WTC11 (cell line): Measurements from ENCODE around the gene SH3YL1. TPM values are rescaled to one million over a fixed set of nuclear protein-coding genes. Genes with fewer than 3 reads are reported as not detected.
A peak's percentile ranks its signal among the peaks of the same experiment; 100 is the strongest.

Source experiments
- ATAC-seq: fragments of 200-7000 bp; cut with Tn5 transposase; 2 replicates; pipeline ENCODE4 v1.10.0; 2021; ENCODE audit warnings: mild to moderate bottlenecking, moderate library complexity
- CTCF ChIA-PET: fragments of 300-600 bp; sonication (Branson Sonifier 250); formaldehyde crosslinking; loops from one replicate; lab custom pipeline; 2021; ENCODE audit warnings: antibody characterized with exemption; lab: Charles Lee
- POLR2A ChIA-PET: fragments of 350-600 bp; sonication (Branson Sonifier 250); formaldehyde crosslinking; loops from one replicate; lab custom pipeline; 2021; ENCODE audit warnings: antibody characterized with exemption; lab: Charles Lee
- DNase-seq: peaks from one replicate; pipeline ENCODE4 v3.0.0; 2021; ENCODE audit warnings: low spot score
- H3K27ac Mint-ChIP-seq: 2 replicates; pipeline ENCODE4 v1.8.0; 2021; ENCODE audit warnings: mixed read lengths
- H3K27me3 Mint-ChIP-seq: 2 replicates; pipeline ENCODE4 v1.8.0; 2021; ENCODE audit warnings: low read depth, mild to moderate bottlenecking, moderate library complexity, mixed read lengths
- H3K36me3 Mint-ChIP-seq: 2 replicates; pipeline ENCODE4 v1.8.0; 2021; ENCODE audit warnings: mixed read lengths
- H3K4me1 Mint-ChIP-seq: 2 replicates; pipeline ENCODE4 v1.8.0; 2022; ENCODE audit warnings: mixed read lengths
- H3K4me3 Mint-ChIP-seq: 2 replicates; pipeline ENCODE4 v1.8.0; 2021; ENCODE audit warnings: mild to moderate bottlenecking, moderate library complexity, mixed read lengths
- H3K9me3 Mint-ChIP-seq: 2 replicates; pipeline ENCODE4 v1.8.0; 2021; ENCODE audit warnings: mixed read lengths
- ETV6 ChIP-seq: sonication (generic); formaldehyde crosslinking; IDR thresholded peaks from 2 replicates; pipeline ENCODE4 v1.8.1; 2022; ENCODE audit warnings: mild to moderate bottlenecking, missing genetic modification reagents
- GABPB1 ChIP-seq: sonication (generic); formaldehyde crosslinking; IDR thresholded peaks from 2 replicates; pipeline ENCODE4 v1.8.1; 2023; ENCODE audit warnings: mild to moderate bottlenecking, missing genetic modification reagents
- JAZF1 ChIP-seq: fragments of 250-450 bp; sonication (Bioruptor Pico); IDR thresholded peaks from 2 replicates; pipeline ENCODE4 v1.9.0; 2021; ENCODE audit warnings: moderate library complexity, mild to moderate bottlenecking, inconsistent platforms
- NR2C2 ChIP-seq: sonication (generic); formaldehyde crosslinking; IDR thresholded peaks from 2 replicates; pipeline ENCODE4 v1.8.0; 2022; ENCODE audit warnings: mild to moderate bottlenecking, missing genetic modification reagents
- ZNF121 ChIP-seq: sonication (generic); formaldehyde crosslinking; IDR thresholded peaks from 2 replicates; pipeline ENCODE4 v1.8.0; 2023; ENCODE audit warnings: missing genetic modification reagents
- ZNF423 ChIP-seq: fragments of 250-450 bp; sonication (Bioruptor Pico); IDR thresholded peaks from 2 replicates; pipeline ENCODE4 v2.1.2; 2022; ENCODE audit warnings: mild to moderate bottlenecking, moderate library complexity
- total RNA-seq: library from RNA; stranded (reverse); gene quantifications from 3 replicates; pipeline ENCODE4 v1.2.3, GENCODE V29; 2021
- TF ChIP-seq, protein P1 (sequence below): sonication (generic); formaldehyde crosslinking; IDR thresholded peaks from 2 replicates; pipeline ENCODE4 v1.8.1; 2023; ENCODE audit warnings: mild to moderate bottlenecking, missing genetic modification reagents
- TF ChIP-seq, protein P2 (sequence below): fragments of 250-450 bp; sonication (Bioruptor Pico); conservative IDR thresholded peaks from 2 replicates; pipeline ENCODE4 v1.9.0; 2021; ENCODE audit warnings: mild to moderate bottlenecking
- TF ChIP-seq, protein P3 (sequence below): sonication (generic); formaldehyde crosslinking; IDR thresholded peaks from 2 replicates; pipeline ENCODE4 v1.8.1; 2023; ENCODE audit warnings: mild to moderate bottlenecking, missing genetic modification reagents, borderline replicate concordance

The SH3YL1 gene
- total RNA-seq, 1 experiment from 2014 or later: 26.4 TPM

DNA sequence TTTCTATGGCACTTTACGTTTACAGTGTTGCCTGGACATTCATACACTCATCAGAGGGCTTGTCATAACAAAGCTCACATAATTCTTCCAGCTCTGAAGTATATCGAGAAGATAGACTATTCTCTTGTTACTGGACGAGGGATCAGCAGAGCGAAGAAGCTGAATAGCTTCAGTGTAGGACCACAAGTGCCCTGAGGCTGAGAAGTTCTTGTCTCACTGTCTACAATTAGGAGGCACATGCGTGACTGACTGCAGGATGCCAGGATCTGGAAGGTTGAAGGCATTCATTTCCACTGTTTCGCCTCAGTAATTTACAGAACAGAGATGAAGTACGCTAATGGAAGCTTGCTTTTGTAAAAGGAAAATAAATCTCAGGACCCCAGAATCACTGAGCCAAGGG lies 9.6 kb downstream of the SH3YL1 start (continued):
- TF ChIP-seq, protein P1, sequence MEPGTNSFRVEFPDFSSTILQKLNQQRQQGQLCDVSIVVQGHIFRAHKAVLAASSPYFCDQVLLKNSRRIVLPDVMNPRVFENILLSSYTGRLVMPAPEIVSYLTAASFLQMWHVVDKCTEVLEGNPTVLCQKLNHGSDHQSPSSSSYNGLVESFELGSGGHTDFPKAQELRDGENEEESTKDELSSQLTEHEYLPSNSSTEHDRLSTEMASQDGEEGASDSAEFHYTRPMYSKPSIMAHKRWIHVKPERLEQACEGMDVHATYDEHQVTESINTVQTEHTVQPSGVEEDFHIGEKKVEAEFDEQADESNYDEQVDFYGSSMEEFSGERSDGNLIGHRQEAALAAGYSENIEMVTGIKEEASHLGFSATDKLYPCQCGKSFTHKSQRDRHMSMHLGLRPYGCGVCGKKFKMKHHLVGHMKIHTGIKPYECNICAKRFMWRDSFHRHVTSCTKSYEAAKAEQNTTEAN (CRISPR knock-in tag): no peak

DNA sequence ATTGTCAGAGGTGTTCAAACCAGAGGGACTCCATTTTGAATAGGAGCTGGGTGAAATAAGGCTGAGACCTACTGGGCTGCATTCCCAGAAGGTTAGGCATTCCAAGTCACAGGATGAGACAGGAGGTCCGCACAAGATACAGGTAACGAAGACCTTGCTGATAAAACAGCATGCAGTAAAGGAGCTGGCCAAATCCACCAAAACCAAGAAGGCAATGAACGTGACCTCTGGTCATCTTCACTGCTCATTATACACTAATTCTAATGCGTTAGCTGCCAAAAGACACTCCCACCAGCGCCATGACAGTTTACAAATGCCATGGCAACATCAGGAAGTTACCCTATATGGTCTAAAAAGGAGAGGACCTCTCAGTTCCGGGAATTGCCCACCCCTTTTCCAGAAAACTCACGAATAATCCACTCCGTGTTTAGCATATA lies 10.6 kb downstream of the SH3YL1 start:
- Mint-ChIP-seq H3K4me3 (no peak overlapping the region), H3K4me1 (peaks cover 7% of the 10 kb centered on the region), H3K27me3 (peaks cover 3% of the 10 kb centered on the region), H3K27ac (no peak overlapping the region; the same call in 1 of the 2 replicates)
- no peak for ATAC-seq
- CTCF ChIA-PET: no interaction called here
- DNase-seq: no peak
- POLR2A ChIA-PET: no interaction called here
- TF ChIP-seq, protein P2, sequence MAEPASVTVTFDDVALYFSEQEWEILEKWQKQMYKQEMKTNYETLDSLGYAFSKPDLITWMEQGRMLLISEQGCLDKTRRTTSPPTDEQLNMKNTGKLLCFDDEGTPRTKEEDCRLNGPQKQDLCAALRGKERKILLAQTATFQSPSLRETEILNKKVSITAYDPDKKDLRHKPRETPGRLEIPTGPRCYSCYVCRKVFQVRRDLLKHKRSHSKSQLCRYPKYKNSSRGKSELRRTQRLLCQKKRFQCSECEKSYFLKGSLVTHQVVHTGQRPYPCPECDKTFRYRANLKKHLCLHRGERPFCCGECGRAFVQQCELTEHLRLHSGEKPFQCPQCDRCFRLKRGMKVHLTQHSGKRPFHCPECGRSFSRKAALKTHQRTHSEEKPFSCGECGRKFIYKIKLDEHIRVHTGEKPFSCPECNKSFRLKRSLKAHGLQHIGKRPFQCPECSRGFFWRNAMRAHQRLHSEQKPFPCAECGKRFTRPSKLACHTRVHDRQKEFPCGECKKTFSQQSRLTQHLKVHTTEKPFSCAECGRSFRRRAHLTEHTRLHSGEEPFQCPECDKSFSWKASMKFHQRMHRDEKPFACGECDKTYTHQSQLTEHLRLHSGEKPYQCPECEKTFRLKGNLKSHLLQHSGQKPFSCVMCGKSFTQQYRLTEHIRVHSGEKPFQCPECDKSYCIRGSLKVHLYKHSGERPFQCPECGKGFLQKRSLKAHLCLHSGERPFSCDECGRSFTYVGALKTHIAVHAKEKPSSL: no peak
- no peak for TF ChIP-seq ETV6 (CRISPR knock-in tag)
- TF ChIP-seq, protein P3, sequence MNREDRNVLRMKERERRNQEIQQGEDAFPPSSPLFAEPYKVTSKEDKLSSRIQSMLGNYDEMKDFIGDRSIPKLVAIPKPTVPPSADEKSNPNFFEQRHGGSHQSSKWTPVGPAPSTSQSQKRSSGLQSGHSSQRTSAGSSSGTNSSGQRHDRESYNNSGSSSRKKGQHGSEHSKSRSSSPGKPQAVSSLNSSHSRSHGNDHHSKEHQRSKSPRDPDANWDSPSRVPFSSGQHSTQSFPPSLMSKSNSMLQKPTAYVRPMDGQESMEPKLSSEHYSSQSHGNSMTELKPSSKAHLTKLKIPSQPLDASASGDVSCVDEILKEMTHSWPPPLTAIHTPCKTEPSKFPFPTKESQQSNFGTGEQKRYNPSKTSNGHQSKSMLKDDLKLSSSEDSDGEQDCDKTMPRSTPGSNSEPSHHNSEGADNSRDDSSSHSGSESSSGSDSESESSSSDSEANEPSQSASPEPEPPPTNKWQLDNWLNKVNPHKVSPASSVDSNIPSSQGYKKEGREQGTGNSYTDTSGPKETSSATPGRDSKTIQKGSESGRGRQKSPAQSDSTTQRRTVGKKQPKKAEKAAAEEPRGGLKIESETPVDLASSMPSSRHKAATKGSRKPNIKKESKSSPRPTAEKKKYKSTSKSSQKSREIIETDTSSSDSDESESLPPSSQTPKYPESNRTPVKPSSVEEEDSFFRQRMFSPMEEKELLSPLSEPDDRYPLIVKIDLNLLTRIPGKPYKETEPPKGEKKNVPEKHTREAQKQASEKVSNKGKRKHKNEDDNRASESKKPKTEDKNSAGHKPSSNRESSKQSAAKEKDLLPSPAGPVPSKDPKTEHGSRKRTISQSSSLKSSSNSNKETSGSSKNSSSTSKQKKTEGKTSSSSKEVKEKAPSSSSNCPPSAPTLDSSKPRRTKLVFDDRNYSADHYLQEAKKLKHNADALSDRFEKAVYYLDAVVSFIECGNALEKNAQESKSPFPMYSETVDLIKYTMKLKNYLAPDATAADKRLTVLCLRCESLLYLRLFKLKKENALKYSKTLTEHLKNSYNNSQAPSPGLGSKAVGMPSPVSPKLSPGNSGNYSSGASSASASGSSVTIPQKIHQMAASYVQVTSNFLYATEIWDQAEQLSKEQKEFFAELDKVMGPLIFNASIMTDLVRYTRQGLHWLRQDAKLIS (CRISPR knock-in tag): no peak
- TF ChIP-seq, all 79 proteins: peak for 0
- H3K9me3 Mint-ChIP-seq: peaks cover 17% of the 10 kb centered on the region
- peaks cover 30% of the 10 kb centered on the region for H3K36me3 Mint-ChIP-seq

DNA sequence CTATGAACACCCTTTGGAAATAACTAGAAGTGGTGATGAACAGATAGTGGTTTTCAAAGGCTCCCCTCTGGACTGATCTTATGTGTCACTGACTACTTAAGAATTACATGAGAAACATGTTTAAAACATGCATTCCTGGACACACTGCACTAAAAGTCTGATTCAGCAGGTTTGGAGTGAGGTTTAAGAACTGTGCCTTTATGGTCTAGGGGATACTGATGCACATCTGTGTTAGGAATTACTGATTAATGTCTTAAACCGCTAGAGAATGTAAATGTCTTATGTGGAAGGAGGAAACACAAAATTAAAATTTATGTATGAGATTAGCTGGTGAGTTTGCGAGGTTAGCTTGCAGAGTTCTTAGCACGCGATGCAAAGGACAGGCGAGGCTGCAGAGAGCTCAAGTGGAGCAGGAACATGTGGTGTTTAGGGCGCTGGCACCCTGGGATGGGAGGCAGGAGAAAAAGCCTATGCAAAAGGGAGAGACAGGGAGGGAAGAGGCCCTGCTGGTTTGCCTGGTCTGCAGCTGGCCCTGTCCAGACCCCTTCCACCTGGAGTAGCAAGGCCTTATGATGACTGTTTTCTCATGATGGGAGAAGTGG lies 11.7 kb downstream of the SH3YL1 start:
- peaks cover 20% of the 10 kb centered on the region; the same call in 1 of the 2 replicates for H3K36me3 Mint-ChIP-seq
- peaks cover 7% of the 10 kb centered on the region for H3K4me1 Mint-ChIP-seq
- no peak overlapping the region for H3K4me3 Mint-ChIP-seq
- POLR2A ChIA-PET: no interaction called here
- ATAC-seq (no peak), DNase-seq (no peak)
- H3K9me3 Mint-ChIP-seq: peaks cover 6% of the 10 kb centered on the region
- H3K27ac Mint-ChIP-seq: no peak overlapping the region
- no peaks in the 10 kb centered on the region; the same call in 1 of the 2 replicates for H3K27me3 Mint-ChIP-seq
- no peak for TF ChIP-seq ZNF121 (CRISPR knock-in tag)
- TF ChIP-seq JAZF1 (CRISPR knock-in tag): no peak
- TF ChIP-seq ZNF423 (CRISPR knock-in tag): no peak
- CTCF ChIA-PET: interaction anchor here (1.1 to 1.6 kb wide), 2 partner anchors 12 to 1226 kb away, joined by 3 to 4 read pairs; partner anchors contain the start of gene ACP1

DNA sequence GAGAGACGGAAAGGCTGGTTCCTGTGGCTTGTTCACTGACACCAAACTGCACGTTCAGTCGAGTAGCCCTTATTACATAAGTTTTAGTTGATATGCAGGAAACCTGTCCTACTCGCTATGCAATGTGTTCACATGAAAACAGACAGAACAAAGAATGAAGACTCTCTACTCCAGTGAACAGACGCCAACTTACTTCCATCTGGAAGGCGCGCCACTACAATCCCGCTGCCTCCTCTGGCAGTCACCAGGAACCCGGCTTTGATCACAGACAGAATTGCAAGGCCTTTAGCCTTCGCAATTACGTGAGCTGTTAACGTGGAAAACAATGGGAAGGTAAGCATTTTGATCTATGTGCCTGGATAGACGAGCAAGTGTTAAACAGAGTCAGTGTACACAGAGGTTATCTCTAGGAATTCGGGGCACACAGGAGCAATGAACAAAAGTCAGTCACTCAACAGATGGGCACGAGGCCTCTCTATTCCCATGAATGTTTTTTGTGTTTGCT lies 14.2 kb downstream of the SH3YL1 start:
- Mint-ChIP-seq H3K27me3 (no peaks in the 10 kb centered on the region), H3K27ac (no peak overlapping the region), H3K4me3 (no peak overlapping the region), H3K9me3 (no peaks in the 10 kb centered on the region), H3K36me3 (peaks cover 16% of the 10 kb centered on the region; the same call in 1 of the 2 replicates), H3K4me1 (peaks cover 7% of the 10 kb centered on the region)
- ChIA-PET POLR2A (no interaction called here), CTCF (interaction anchor here (1.1 kb wide), 1 partner anchor 22 kb away, joined by 3 read pairs; no protein-coding TSS in a partner anchor)
- TF ChIP-seq GABPB1 (CRISPR knock-in tag) (peak; percentile 80), NR2C2 (CRISPR knock-in tag) (no peak)
- DNase-seq (no peak), ATAC-seq (no peak)
